Keratinocyte (primary cell): ENCODE results near the gene CLSTN2. TPM values are rescaled to one million over a fixed set of nuclear protein-coding genes. Genes with fewer than 3 reads are reported as not detected.

ENCODE experiments used
- DNase-seq: peaks from one replicate; pipeline ENCODE4 v3.0.0-alpha.2; 2011; ENCODE audit warnings: low read depth, missing footprints, low spot score
- FAIRE-seq: peaks from 2 replicates; lab custom pipeline; 2011; peaks lifted over from hg19 to GRCh38; lab: Jason Lieb, UNC
- H2AFZ ChIP-seq: 2 replicates; pipeline ENCODE4 v1.6.0; 2012; ENCODE audit warnings: low read length, control low read depth, inconsistent platforms; ENCODE audit not compliant: control insufficient read depth
- H3K27ac ChIP-seq: 2 replicates; pipeline ENCODE4 v1.5.1; 2011; ENCODE audit warnings: low read length; ENCODE audit not compliant: control insufficient read depth, insufficient read depth
- H3K27me3 ChIP-seq: 3 replicates; pipeline ENCODE4 v1.6.0; 2011; ENCODE audit warnings: low read length; ENCODE audit not compliant: control insufficient read depth, insufficient read depth; ENCODE audit errors: extremely low read depth
- H3K36me3 ChIP-seq, 2 experiments: 2 replicates in 1 of 2; 3 replicates in 1 of 2; pipeline ENCODE4 v1.5.1; 2011; ENCODE audit warnings: low read length in 2 of 2, mild to moderate bottlenecking in 1 of 2; ENCODE audit not compliant: control insufficient read depth in 2 of 2, insufficient read depth in 2 of 2; ENCODE audit errors: extremely low read depth in 1 of 2
- H3K4me1 ChIP-seq: 3 replicates; pipeline ENCODE4 v1.5.1; 2011; ENCODE audit warnings: low read length; ENCODE audit not compliant: control insufficient read depth, insufficient read depth; ENCODE audit errors: extremely low read depth
- H3K4me2 ChIP-seq: 3 replicates; pipeline ENCODE4 v1.6.0; 2011; ENCODE audit warnings: low read depth, low read length; ENCODE audit not compliant: control insufficient read depth, insufficient read depth; ENCODE audit errors: extremely low read depth
- H3K4me3 ChIP-seq, 3 experiments: fragments of 200-600 bp in 1 of 3; sonication (generic) in 1 of 3; 2 replicates in 2 of 3; 3 replicates in 1 of 3; pipeline ENCODE4 v1.5.1; 2011 to 2016; ENCODE audit warnings: low read length in 3 of 3, mild to moderate bottlenecking in 3 of 3, control low read depth in 2 of 3, inconsistent platforms in 1 of 3, low read depth in 1 of 3, mixed read lengths in 1 of 3, mixed run types in 1 of 3, moderate library complexity in 1 of 3; ENCODE audit not compliant: control insufficient read depth in 2 of 3, insufficient read depth in 2 of 3; ENCODE audit errors: extremely low read depth in 1 of 3
- H3K79me2 ChIP-seq: 2 replicates; pipeline ENCODE4 v1.6.0; 2012; ENCODE audit warnings: low read length; ENCODE audit not compliant: control insufficient read depth, insufficient read depth
- H3K9ac ChIP-seq: 3 replicates; pipeline ENCODE4 v1.6.0; 2011; ENCODE audit warnings: low read length; ENCODE audit not compliant: control insufficient read depth, insufficient read depth; ENCODE audit errors: extremely low read depth
- H3K9me1 ChIP-seq: 3 replicates; pipeline ENCODE4 v1.6.0; 2011; ENCODE audit warnings: low read length; ENCODE audit not compliant: control insufficient read depth, insufficient read depth; ENCODE audit errors: extremely low read depth
- H3K9me3 ChIP-seq: 2 replicates; pipeline ENCODE4 v1.5.1; 2012; ENCODE audit warnings: low read depth, low read length; ENCODE audit not compliant: control insufficient read depth
- H4K20me1 ChIP-seq: 3 replicates; pipeline ENCODE4 v1.6.0; 2011; ENCODE audit warnings: low read length; ENCODE audit not compliant: control insufficient read depth, insufficient read depth; ENCODE audit errors: extremely low read depth
- CTCF ChIP-seq, 3 experiments: IDR thresholded peaks in 1 of 3; conservative IDR thresholded peaks in 1 of 3; optimal IDR thresholded peaks in 1 of 3; 2 replicates in 2 of 3; 3 replicates in 1 of 3; pipeline versions ENCODE3 to v1.5.1; 2011; ENCODE audit warnings: low read length in 3 of 3, mild to moderate bottlenecking in 3 of 3, moderate library complexity in 2 of 3, control low read depth in 1 of 3, inconsistent platforms in 1 of 3; ENCODE audit not compliant: insufficient read depth in 2 of 3; ENCODE audit errors: extremely low read depth in 1 of 3
- EZH2 ChIP-seq: IDR thresholded peaks from one replicate; pipeline ENCODE4 v1.6.1; 2012; ENCODE audit warnings: inconsistent platforms, mild to moderate bottlenecking, low read length, moderate library complexity
- dilution Hi-C: fragments of 300-500 bp; cut with MboI; formaldehyde crosslinking; loops from one replicate; pipeline ENCODE4 v1.7.0; 2020; ENCODE audit warnings: low sequenced_read_pairs; ENCODE audit not compliant: extremely low pct_ligation_motif_present
- polyA plus RNA-seq, 5 experiments: library from polyadenylated mRNA; depleted of rRNA in 3 of 5; stranded (reverse) in 3 of 5; stranded (forward) in 1 of 5; unstranded in 1 of 5; fragments of >200 nt; gene quantifications; 1 replicate in 1 of 5; 2 replicates in 3 of 5; 3 replicates in 1 of 5; pipeline versions ENCODE4 v1.2.1 to v1.2.3, GENCODE V29; 2011 to 2012; ENCODE audit warnings: missing spikeins in 2 of 5, low read depth in 1 of 5, low replicate concordance in 1 of 5

Gene CLSTN2
- polyA plus RNA-seq, 1 donor (not counting 4 experiments of a cell fraction or from before 2014, with no cell fraction given) = 0.09 TPM

GRCh38 chr3:140053794-140054193 is 118.8 kb downstream of the CLSTN2 start:
- Histone ChIP-seq H4K20me1 (no peaks in the 10 kb centered on the region), H3K4me1 (peaks cover 5% of the 10 kb centered on the region), H3K4me2 (no peak overlapping the region), H3K9ac (no peak overlapping the region), H3K36me3 (no peaks in the 10 kb centered on the region), H3K9me1 (no peaks in the 10 kb centered on the region), H3K27me3 (no peaks in the 10 kb centered on the region), H3K9me3 (no peaks in the 10 kb centered on the region), H3K27ac (no peak overlapping the region), H3K79me2 (no peaks in the 10 kb centered on the region), H2AFZ (no peak overlapping the region), H3K4me3 (no peak overlapping the region)
- dilution Hi-C loops = no loop called here
- DNase-seq (no peak), FAIRE-seq (no peak)
- no peak for TF ChIP-seq EZH2

GRCh38 chr3:140055092-140055791 is 120.3 kb downstream of the CLSTN2 start:
- Histone ChIP-seq H3K79me2 (no peaks in the 10 kb centered on the region), H3K4me2 (no peak overlapping the region), H3K36me3 (no peaks in the 10 kb centered on the region), H3K4me1 (peaks cover 5% of the 10 kb centered on the region), H3K9me3 (no peaks in the 10 kb centered on the region), H3K27me3 (no peaks in the 10 kb centered on the region), H2AFZ (no peak overlapping the region), H3K4me3 (no peak overlapping the region), H4K20me1 (no peaks in the 10 kb centered on the region), H3K9ac (no peak overlapping the region), H3K9me1 (no peaks in the 10 kb centered on the region), H3K27ac (no peak overlapping the region)
- DNase-seq (no peak), FAIRE-seq (no peak)
- no peak for TF ChIP-seq CTCF (optimal IDR thresholded peaks at IDR 0.05 in 1 of 3, IDR thresholded peaks at IDR 0.05 in 1 of 3, conservative IDR thresholded peaks at IDR 0.05 in 1 of 3; ENCODE audit: extremely low read depth in 1 of 3, insufficient read depth in 2 of 3, low read length in 3 of 3)
- no peak for TF ChIP-seq EZH2
- dilution Hi-C loops = no loop called here

GRCh38 chr3:140056047-140056446 is 121.1 kb downstream of the CLSTN2 start:
- Histone ChIP-seq H3K9me3 (no peaks in the 10 kb centered on the region), H3K4me2 (no peak overlapping the region), H2AFZ (no peak overlapping the region), H3K36me3 (no peaks in the 10 kb centered on the region), H3K4me1 (peaks cover 5% of the 10 kb centered on the region), H3K79me2 (no peaks in the 10 kb centered on the region), H4K20me1 (no peaks in the 10 kb centered on the region), H3K9me1 (no peaks in the 10 kb centered on the region), H3K27me3 (no peaks in the 10 kb centered on the region), H3K4me3 (no peak overlapping the region), H3K9ac (no peak overlapping the region), H3K27ac (no peak overlapping the region)
- no peak for TF ChIP-seq EZH2
- no peak for TF ChIP-seq CTCF (optimal IDR thresholded peaks at IDR 0.05 in 1 of 3, IDR thresholded peaks at IDR 0.05 in 1 of 3, conservative IDR thresholded peaks at IDR 0.05 in 1 of 3; ENCODE audit: extremely low read depth in 1 of 3, insufficient read depth in 2 of 3, low read length in 3 of 3)
- dilution Hi-C loops = no loop called here
- DNase-seq (no peak), FAIRE-seq (no peak)
